DMS53 treated with DMSO at 0.1 percent for 48 hours (cell line): Measurements from ENCODE around the gene ACOT12.
A peak's percentile ranks its signal among the peaks of the same experiment; 100 is the strongest.
"Not testable (repeated sequence)": the region's sequence is repeated elsewhere in the genome, so short reads cannot be mapped to it uniquely, and the experiment has no call there.

Experiments used
- DNase-seq: peaks from one replicate; lab custom pipeline; 2025; ENCODE audit not compliant: unreplicated experiment; lab: John Stamatoyannopoulos, UW

Gene ACOT12

DNA sequence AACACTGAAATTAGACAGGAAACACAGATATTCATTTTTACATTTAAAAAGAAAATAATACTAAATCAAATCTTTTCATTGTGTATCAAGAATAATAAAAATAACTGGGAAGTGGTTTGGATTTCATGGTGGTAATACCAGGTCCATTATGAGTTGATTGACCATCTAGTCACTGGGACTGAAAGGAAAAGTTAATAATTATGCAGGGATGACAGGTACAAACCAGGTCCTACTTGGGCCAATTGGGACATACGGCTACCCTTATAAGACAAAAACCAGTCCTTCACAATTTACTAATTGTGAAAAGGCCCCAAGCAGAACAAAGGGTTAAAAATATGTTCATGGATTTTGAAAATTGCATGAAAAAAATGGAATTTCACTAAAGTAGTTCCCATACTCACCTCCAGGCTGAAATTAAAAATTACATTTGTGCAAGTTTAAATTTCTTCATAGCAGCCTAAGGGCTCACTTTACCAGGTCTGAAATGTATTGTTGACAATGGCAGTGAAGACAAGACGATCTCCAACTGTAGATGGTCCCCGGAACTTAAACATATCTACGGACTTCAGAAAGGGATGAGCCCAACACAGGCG is 48.4 kb downstream of the ACOT12 start:
- DNase-seq = no peak

DNA sequence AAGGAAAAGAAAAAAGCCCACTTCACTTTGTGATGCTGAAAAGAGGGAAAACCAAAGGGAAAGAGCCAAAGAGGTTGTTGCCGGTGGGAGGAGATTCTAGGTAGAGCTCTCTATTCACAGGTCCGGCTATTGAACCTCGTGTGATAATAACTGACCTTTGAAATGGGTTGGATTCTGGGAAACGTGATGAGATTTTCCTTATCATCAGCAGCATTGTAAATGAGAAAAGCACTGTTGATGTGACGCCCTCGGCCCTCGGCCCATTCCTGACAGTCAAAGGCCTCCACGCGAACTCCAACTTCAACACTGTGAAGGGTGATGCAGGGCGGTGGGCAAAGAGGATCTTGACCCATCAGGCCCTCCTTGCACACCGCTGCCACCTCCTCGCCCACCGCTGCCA is 49.2 kb downstream of the ACOT12 start:
- DNase-seq = no peak

DNA sequence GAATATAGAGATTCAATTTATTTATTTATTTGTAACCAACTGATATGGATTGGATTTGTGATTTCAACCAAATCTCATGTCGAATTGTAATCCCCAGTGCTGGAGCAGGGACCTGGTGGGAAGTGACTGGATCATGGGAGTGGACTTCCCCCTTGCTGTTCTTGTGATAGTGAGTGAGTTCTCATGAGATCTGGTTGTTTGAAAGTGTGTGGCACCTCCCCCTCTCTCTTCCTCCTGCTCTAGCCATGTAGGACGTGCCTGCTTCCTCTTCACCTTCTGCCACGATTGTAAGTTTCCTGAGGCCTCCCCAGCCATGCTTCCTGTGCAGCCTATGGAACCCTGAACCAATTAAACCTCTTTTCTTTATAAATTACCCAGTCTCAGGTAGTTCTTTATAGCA is 55.7 kb downstream of the ACOT12 start:
- DNase-seq = not testable (repeated sequence)

DNA sequence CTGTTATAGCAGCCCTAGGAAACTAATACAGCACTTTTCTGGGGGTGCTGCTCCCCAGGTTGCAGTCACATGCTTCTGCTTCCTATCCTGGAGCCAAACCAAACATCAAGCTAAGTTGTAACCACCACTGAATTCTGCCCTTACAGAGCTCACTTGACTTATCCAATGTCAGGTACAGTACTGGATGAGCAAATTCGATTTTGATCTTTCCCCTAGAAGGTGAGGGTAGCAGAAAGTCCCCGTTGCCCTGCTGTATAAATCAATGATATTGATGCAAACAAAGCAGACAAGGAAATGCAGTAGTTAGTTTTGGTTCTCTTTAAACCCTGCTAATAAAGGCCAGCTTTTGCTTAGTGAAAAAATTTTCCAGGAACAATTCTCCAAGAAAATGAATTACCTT is 56.1 kb downstream of the ACOT12 start:
- DNase-seq = no peak

DNA sequence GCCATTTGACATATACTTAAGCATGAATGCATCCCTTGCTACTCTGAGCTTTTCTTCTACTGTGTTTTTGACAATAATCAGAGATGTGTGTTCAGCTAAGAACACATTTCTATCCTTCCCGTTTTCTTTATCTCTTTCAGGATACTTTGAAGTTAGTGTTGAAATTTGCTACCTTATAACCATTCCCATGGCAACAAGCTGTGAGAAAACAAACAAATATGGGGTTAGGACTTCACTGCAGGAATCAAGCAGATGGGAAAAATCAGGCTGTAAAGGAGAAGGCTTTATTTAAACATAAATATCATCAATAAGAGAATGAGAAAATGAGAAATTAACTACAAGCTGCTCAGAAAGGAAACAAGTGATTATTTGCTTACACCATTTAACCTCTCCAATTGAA is 57.4 kb downstream of the ACOT12 start:
- no peak for DNase-seq

DNA sequence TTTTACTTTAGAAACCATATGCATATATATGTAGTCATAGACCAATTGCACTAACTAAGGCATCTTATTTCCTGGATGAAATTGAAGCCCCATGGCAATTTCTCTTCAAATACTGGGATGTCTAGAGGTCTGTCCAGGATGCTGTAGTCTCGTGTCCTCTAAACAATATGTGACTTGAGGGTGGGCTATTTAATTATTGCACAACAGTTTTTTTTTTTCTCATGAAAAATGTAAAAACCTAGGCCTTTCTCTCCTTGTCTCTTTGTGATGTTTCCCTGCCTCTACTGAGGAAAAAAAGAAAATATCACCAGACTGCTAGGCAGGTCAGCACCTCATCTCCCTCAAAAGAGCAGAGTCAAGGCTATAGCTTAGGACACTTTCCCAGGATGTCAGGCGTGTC is 58.0 kb downstream of the ACOT12 start:
- DNase-seq = no peak

DNA sequence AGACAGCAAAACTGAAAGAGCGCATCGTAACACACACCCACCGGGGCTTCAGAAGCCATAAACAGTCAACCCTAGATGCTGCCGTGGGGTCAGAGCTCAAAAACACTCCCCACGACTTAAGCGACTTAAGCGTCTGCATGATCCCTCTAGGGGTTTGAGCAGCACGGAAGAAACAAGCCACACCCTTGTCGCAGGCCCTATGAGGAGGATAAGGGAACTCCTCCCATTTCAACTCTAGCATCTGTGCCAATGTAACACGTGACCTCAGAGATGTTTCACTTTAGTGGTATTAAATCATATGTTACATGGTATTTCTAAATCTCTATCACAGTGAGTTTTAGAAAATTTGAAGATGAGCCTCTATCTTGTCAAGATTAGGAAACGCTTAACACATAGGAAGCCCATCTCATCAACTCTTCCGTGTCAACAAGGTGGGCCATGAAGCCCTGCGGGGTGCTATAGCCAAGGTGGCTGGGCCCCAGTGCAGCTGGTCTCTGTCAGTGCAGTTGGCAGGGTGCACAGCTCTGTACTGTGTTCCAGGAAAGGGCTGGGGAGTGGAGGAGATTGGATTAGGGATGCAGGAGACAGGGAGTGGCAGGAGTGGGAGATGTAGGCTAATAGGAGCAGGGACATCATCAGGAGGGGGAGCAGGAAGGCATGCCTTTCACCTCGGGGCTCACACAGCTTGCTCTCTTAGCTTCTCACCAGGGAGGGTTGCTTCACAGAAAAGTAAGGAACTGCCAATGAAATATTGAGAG is 59.5 kb downstream of the ACOT12 start:
- no peak for DNase-seq

DNA sequence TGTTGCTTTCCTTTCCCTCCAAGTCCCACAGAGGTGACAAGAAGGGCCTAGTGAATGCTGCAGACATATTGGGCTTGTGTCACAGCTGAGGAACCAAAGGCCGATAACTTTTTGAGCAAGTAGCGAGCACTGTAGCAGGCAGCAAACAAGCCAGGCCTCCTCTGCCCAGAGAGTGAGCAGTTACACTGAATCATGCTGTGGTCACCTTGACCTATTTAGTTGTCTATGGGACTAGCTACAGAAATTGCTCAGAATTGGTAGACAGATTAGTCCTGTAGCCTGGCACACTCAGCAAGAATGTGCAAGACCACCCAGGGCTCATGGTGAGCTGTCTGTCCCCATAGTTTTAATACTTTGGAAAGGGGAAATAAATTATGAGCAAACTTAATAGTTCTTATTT is 67.4 kb downstream of the ACOT12 start:
- no peak for DNase-seq

DNA sequence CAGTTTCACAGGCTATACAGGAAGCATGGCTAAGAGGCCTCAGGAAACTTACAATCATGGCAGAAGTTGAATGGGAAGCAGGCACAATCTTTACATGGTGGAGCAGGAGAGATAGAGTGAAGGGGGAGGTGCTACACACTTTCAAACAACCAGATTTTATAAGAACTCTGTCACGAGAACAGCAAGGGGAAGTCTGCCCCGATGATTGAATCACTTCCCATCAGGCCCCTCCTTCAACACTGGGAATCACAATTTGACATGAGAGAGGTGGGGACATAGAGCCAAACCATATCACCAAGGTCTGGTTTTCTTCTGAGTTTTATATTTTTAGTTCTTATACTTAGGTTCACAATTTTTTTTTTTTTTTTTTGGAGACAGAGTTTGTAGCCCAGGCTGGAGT is 76.4 kb downstream of the ACOT12 start:
- no peak for DNase-seq

DNA sequence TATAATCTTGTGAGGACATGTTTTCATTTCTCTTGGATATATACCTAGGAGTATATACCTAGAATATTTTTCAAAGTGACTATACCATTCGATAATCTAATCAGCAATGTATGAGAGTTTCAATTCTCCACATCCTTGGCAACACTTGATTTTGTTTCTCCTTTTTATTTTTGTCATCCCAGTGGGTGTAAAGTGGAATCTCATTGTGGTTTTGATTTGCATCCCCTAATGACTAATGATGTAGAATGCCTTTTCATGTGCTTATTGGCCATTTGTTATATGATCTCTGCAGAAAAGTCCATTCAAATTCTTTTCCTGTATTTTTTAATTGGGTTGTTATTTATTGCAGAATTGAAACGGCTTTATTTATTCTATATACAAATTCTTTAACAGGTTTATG is 77.4 kb downstream of the ACOT12 start:
- no peak for DNase-seq

DNA sequence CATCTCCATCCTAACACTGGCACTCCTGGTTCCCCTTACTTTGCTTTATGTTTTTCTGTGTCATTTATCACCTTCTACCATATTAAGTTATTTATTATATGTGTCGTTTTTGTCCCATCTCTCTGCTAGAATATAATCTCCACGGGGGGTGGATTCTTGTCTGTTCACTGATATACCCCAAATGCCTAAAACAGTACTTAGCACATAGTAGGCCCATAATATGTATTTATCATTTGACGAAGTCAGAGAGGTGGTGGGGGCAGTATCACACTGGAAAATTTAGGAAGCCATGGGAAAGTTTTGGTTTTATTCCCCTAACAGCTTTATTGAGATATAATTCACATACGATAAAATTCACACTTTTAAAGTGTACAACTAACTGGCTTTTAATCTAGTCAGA is 78.1 kb downstream of the ACOT12 start:
- DNase-seq = no peak

DNA sequence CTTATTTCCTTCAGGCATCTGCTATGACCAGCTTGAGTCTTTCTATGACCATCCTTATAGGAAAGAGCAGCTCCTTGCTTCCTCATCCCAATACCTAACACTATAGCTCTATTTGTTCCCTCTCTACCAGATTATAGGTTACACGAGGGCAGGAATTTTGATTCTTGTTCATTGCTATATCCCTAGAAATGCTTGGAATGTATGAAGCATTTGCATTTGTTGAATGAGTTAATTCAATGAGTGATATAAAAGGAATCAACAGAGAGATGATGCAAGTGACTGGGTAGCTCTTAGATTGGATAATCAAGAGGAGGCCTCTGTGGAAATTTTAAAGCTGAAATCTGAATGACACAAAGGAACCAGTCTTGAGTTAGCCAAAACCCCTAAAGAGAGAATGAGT is 78.6 kb downstream of the ACOT12 start:
- no peak for DNase-seq

DNA sequence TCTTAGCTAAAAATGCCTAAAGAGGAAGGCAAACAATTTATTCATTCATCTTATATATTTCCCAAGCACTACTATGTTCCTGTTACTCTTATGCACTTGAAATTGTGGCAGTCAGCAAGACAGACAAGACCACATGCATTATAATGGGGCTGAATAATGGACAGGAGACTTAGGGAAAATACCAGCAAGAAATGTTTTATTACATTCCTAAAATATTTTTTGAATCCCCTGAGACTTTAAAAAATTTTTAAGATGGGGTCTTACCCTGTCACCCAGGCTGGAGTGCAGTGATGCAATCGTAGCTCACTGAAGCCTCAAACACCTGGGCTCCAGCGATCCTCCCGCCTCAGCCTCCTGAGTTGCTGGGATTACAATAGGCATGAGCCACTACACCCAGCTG is 79.4 kb downstream of the ACOT12 start:
- DNase-seq = no peak

DNA sequence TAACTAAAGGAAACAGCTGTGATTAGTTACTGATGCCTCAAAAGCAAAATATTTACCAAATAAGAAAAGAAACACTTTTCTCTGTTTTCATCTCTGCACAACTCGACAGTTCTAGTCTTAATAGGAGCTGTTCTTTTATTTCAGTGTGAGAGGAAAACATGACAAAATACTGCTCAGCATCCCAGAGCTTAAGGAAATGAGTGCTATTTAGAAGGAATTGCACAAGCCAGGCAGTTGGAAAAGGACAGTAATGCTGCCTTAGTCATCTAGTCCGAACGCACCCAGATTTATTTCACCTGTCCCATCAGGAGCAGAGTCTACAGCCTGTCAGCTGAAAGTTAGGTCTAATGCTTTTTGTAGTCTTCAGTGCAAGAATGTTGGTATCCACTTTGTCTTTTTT is 80.2 kb downstream of the ACOT12 start:
- no peak for DNase-seq

DNA sequence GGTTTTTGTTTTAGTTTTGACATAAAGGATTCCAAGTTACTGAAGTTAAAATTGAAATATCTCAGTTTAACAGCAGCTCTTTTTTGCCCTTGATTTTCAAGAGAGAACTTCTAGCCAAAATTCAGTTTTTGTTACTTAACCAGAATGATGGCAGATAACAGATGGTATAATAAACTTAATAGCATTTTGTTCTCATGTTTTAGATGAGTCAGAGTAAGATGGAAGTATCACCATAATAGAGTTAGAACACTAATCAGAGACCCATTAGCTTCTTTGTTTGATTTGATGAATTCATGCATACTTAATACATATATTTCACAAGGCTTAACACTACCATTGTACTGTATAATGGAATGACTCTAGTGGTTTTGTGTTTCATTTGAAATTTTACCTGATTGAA is 80.7 kb downstream of the ACOT12 start:
- no peak for DNase-seq

DNA sequence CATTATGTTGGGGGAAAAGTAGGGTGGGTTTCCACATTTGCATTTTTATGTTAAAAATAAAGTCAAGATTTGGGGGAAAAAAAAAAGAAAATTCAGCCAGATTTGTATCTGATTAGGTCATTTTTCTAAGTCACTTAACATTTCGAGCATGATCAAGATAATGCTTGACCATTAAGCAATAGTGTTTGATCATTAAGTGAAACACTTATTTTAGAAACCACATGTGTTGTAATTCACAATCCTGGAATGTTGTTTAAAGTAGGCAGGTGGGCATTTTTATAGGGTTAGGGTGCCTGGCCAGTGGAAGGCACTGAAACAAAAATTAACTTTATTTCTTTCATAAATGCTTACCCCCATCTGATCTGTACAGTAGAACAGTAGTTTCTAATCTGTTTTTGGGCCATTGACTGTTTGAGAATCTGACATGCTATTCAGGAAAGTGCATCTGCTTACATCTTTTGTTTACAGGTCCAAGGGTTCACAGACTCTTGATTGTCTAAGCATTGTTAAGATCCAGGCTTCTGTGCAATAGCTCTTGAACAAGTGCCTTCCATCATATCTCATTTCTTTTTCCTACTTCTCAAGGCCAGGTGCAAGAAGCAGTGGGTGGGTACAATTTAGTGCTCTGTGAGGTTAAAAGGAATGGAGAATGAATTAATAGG is 83.4 kb downstream of the ACOT12 start:
- no peak for DNase-seq

DNA sequence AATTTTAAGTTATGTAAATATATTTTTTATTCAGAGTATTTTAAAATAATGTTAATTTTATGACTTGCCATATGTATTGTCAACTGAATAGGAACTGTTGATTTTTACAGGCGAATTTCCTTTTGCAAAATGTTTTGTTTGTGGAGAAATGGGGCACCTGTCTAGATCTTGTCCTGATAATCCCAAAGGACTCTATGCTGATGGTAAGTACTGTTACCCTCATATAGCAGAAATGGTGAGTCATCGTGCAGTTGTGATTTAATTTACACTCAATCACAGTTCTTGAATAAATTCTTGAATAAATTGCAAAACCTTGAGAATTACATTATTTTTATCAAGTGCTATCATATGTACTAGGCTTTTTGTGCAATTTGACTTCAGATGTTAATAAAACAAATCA is 85.1 kb downstream of the ACOT12 start:
- no peak for DNase-seq

DNA sequence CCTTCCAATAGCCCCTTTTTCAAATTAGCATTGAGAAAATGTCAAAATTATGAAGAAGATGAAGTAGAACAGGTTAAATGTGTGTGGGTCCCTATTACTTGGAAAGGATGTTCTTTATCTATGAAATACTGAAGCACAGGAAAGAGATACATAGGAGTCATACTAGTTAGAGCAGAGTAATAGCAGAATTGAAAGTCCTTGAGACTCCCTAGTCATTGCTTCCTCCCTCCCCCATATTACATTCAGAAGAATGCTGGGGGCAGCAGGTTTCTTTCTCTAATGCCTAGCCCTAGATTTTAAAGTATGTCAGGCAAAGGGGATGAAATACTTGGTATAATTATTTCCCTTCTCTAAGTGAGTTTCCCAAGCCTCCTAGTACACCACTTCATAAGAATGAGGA is 88.1 kb downstream of the ACOT12 start:
- DNase-seq = no peak

DNA sequence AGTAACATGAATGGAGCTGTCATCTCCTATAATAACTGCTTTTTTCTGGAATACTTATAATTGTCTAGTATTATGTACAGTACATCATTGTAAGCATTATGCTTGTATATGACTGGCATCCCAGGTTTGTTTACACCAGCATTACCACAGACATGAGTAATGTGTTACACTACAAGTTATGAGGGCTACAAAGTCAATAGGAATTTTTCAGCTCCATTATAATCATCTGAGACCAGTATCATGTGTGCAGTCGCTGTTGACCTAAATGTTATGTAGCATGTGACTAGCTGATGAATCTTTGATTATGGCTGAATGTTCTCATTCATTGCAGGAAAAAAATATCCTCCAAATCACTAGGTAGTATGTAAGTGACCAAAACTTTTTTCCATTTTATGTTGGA is 90.4 kb downstream of the ACOT12 start:
- DNase-seq = no peak

DNA sequence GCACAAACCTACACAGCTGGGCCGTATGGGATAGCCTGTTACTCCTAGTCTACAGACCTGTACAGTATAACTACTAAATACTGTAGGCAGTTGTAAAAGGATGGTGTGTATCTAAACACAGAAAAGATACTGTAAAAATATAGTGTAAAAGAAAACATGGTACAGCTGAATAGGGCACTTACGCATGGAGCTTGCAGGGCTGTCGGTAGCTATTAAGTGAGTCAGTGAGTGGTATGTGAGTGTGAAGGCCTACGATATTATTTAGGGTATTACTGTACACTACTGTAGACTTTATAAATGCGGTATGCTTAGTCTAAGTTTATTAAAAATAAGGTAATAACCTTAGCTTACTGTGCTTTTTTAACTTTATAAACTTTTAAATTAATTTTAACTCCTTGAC is 91.3 kb downstream of the ACOT12 start:
- DNase-seq = no peak

DNA sequence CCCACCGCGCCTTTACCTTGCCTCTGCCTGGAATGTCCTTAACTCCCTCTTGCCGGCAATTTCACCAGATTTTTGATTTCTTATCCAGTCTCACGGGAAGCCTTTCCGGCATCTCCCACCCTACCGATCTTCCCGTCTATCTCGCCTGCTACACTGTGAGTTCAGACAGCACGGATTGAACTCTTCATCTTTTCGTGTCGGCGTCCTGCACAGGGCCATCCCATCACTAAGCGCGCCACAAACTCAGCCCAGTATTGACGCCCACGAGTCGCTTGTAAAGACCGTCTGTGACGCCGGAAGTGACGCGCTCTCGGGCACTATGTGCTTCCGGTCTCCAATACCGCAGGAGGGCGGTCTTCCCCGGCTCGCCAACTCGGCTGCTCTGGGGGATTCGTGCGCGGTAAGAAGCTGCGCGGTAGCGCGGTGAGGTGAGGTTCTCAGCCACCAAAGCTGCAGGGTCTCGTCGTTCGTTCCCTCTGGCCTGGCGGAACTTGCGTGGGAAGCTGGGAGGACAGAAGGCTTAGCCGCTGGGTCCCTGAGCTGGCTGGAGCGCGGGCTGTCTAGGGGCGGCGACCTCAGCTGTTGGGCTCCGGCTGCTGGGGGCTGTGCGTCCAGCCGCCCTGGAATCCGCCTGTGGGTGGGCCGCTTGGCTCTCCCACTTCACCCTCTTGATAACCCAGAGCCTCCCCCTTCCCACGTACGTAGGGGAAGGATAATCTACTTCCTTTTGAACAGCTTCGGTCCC is 92.5 kb downstream of the ACOT12 start, which contains the start of gene ZCCHC9:
ZCCHC9 (plus strand) TSS at position 317 of the 745 bp plus-strand sequence. CDS start 3,171 bp downstream, outside the sequence.
- DNase-seq = peak; percentile 91

DNA sequence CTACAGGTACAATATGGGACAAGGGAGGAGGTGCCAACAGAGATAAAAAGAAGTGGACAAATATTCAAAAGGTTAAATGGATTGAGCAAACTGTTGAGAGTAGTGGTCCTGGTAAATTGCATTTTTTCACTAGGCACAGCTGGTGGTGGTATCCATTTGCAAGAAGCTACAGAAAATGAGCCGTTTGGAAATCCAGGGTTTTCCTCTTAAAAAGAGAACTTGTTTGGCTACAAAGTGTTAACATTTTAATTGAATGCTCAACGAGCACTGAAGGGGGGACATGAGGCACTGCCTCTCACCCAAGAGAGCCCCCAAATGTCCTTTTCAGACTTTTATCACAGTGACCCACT is 93.0 kb downstream of the ACOT12 start:
- peak; percentile 50 for DNase-seq
